Gastroesophageal sphincter (tissue), 4 donors: Measurements from ENCODE around the gene USF1. TPM values are rescaled to one million over a fixed set of nuclear protein-coding genes. Genes with fewer than 3 reads are reported as not detected.
"Not testable (repeated sequence)": the region's sequence is repeated elsewhere in the genome, so short reads cannot be mapped to it uniquely, and the experiment has no call there.

Experiments
- ATAC-seq: fragments of 150-250 bp; one replicate; pipeline ENCODE4 v1.9.1; 2016; ENCODE audit warnings: mild to moderate bottlenecking, moderate library complexity
- H3K27ac ChIP-seq, 4 donors: fragments of 200-600 bp; sonication (generic) in 3 of 4; 1 replicate in 3 of 4; 2 replicates in 1 of 4; pipeline ENCODE4 v1.5.1; 2016 to 2019
- H3K27me3 ChIP-seq: fragments of 200-600 bp; sonication (generic); one replicate; pipeline ENCODE4 v1.5.1; 2019
- H3K36me3 ChIP-seq, 2 donors: fragments of 200-600 bp; sonication (generic); one replicate each; pipeline ENCODE4 v1.5.1; 2019; ENCODE audit warnings: control low read depth in 1 of 2
- H3K4me1 ChIP-seq, 3 donors: fragments of 200-600 bp; sonication (generic); 1 replicate in 2 of 3; 2 replicates in 1 of 3; pipeline ENCODE4 v1.5.1; 2016 to 2019; ENCODE audit warnings: control low read depth in 2 of 3
- H3K4me3 ChIP-seq, 2 donors: fragments of 200-600 bp; sonication (generic); one replicate each; pipeline ENCODE4 v1.5.1; 2019; ENCODE audit warnings: mild to moderate bottlenecking in 1 of 2, moderate library complexity in 1 of 2
- H3K9me3 ChIP-seq, 3 donors: fragments of 200-600 bp; sonication (generic); one replicate each; pipeline ENCODE4 v1.5.1; 2017 to 2019; ENCODE audit warnings: control low read depth in 2 of 3
- EP300 ChIP-seq: sonication (generic); formaldehyde crosslinking; IDR thresholded peaks from one replicate; pipeline ENCODE4 v1.6.1; 2017; ENCODE audit warnings: antibody characterized with exemption, mild to moderate bottlenecking
- POLR2A ChIP-seq, 2 donors: fragments of 450-650 bp; IDR thresholded peaks; one replicate each; pipeline ENCODE4 v1.6.1; 2017; ENCODE audit warnings: antibody characterized with exemption in 2 of 2, mild to moderate bottlenecking in 2 of 2, moderate library complexity in 1 of 2
- POLR2AphosphoS5 ChIP-seq: sonication (generic); formaldehyde crosslinking; IDR thresholded peaks from one replicate; pipeline ENCODE4 v1.6.1; 2017; ENCODE audit warnings: antibody characterized with exemption
- WGBS, 2 donors: methylation state at CpG; one replicate each; pipeline ENCODE4 v1.1.5; 2018; ENCODE audit warnings: low coverage in 1 of 2; 5-methylcytosine and 5-hydroxymethylcytosine counted together
- total RNA-seq, 4 donors: library from RNA; depleted of rRNA; stranded (reverse); fragments of >200 nt; gene quantifications; one replicate each; pipeline ENCODE4 v1.1.0, GENCODE V29; 2016
- TF ChIP-seq, protein P1 (sequence below), 4 experiments: fragments of 200-600 bp in 2 of 4; fragments of 450-650 bp in 2 of 4; sonication (generic) in 1 of 4; IDR thresholded peaks; one replicate each; pipeline ENCODE4 v1.5.1; 2017 to 2019; ENCODE audit warnings: antibody characterized with exemption in 4 of 4, mild to moderate bottlenecking in 2 of 4, moderate library complexity in 2 of 4

The USF1 gene
- total RNA-seq, 4 donors from 2014 or later = 50.9 to 79.4 (median 60.5) TPM

GRCh38 chr1:161066694-161067093 is 20.9 kb upstream of the USF1 start:
- no peak for ATAC-seq
- 58 to 90% methylated on average over 2 to 3 of the region's 3 CpGs for WGBS, 2 donors

GRCh38 chr1:161065681-161066080 is 19.9 kb upstream of the USF1 start:
- H3K4me1 ChIP-seq = not testable (repeated sequence)

More at GRCh38 chr1:161066694-161067093, 20.9 kb upstream of the USF1 start:
- H3K4me1 ChIP-seq = no peaks in the 10 kb centered on the region
- TF ChIP-seq EP300 (no peak), POLR2AphosphoS5 (no peak), POLR2A (IDR thresholded peaks at IDR 0.05) (no peak)
- TF ChIP-seq, protein P1, sequence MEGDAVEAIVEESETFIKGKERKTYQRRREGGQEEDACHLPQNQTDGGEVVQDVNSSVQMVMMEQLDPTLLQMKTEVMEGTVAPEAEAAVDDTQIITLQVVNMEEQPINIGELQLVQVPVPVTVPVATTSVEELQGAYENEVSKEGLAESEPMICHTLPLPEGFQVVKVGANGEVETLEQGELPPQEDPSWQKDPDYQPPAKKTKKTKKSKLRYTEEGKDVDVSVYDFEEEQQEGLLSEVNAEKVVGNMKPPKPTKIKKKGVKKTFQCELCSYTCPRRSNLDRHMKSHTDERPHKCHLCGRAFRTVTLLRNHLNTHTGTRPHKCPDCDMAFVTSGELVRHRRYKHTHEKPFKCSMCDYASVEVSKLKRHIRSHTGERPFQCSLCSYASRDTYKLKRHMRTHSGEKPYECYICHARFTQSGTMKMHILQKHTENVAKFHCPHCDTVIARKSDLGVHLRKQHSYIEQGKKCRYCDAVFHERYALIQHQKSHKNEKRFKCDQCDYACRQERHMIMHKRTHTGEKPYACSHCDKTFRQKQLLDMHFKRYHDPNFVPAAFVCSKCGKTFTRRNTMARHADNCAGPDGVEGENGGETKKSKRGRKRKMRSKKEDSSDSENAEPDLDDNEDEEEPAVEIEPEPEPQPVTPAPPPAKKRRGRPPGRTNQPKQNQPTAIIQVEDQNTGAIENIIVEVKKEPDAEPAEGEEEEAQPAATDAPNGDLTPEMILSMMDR (IDR thresholded peaks at IDR 0.05) = no peak
- H3K27me3 ChIP-seq = peaks cover 31% of the 10 kb centered on the region
- no peak overlapping the region for H3K4me3 ChIP-seq
- no peaks in the 10 kb centered on the region for H3K9me3 ChIP-seq
- no peaks in the 10 kb centered on the region for H3K36me3 ChIP-seq
- no peak overlapping the region for H3K27ac ChIP-seq

GRCh38 chr1:161063936-161064335 is 18.2 kb upstream of the USF1 start:
- H3K4me1 ChIP-seq, H3K27ac ChIP-seq, H3K36me3 ChIP-seq, ATAC-seq, H3K4me3 ChIP-seq, H3K9me3 ChIP-seq: not testable (repeated sequence)
- 52% methylated on average over 3 to 6 of the region's 6 CpGs for WGBS, 2 donors
- peaks cover 38% of the 10 kb centered on the region for H3K27me3 ChIP-seq

More at GRCh38 chr1:161065681-161066080, 19.9 kb upstream of the USF1 start:
- H3K27me3 ChIP-seq = peaks cover 34% of the 10 kb centered on the region
- not testable (repeated sequence) for H3K9me3 ChIP-seq, H3K36me3 ChIP-seq, H3K4me3 ChIP-seq, ATAC-seq, H3K27ac ChIP-seq
- WGBS, 2 donors = 79 to 89% methylated on average over 4 to 5 of the region's 7 CpGs

DNA sequence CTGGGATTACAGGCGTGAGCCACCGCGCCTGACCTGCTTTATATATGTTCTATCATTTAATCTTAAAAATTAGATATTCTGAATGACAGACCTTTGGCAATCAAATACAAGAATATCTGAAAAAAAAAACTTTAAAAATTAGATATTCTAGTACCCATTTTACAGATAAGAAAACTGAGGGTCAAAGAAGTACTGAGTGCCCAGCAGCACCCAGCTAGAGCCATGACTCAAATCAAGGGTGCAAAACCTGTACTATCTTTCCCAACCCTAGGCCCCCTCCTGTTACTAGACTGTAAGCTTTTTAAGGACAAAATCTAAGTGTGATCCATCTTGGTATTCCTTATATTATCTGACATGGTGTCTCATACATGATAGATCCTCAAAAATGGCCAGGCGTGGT is 15.6 kb upstream of the USF1 start:
- WGBS, 2 donors = 95 to 100% methylated on average over 3 of the region's 4 CpGs

GRCh38 chr1:161059293-161059692 is 13.5 kb upstream of the USF1 start:
- 49 to 86% methylated on average over 4 of the region's 6 CpGs for WGBS, 2 donors
- Histone ChIP-seq H3K9me3 (no peaks in the 10 kb centered on the region), H3K27ac (no peak overlapping the region), H3K36me3 (no peaks in the 10 kb centered on the region), H3K27me3 (peaks cover 47% of the 10 kb centered on the region), H3K4me3 (no peak overlapping the region), H3K4me1 (no peaks in the 10 kb centered on the region)
- TF ChIP-seq EP300 (no peak), POLR2A (IDR thresholded peaks at IDR 0.05) (no peak), POLR2AphosphoS5 (no peak)
- TF ChIP-seq, protein P1 (IDR thresholded peaks at IDR 0.05) = no peak
- no peak for ATAC-seq

More for the DNA sequence above, 15.6 kb upstream of the USF1 start:
- H3K4me3 ChIP-seq = no peak overlapping the region
- H3K36me3 ChIP-seq = no peaks in the 10 kb centered on the region
- no peak for ATAC-seq
- H3K4me1 ChIP-seq = no peaks in the 10 kb centered on the region
- no peak overlapping the region for H3K27ac ChIP-seq
- peaks cover 41% of the 10 kb centered on the region for H3K27me3 ChIP-seq
- no peak for TF ChIP-seq EP300
- TF ChIP-seq POLR2A (IDR thresholded peaks at IDR 0.05) = no peak
- TF ChIP-seq, protein P1 (IDR thresholded peaks at IDR 0.05) = no peak
- TF ChIP-seq POLR2AphosphoS5 = no peak
- H3K9me3 ChIP-seq = no peaks in the 10 kb centered on the region

GRCh38 chr1:161054805-161055204 is 9.0 kb upstream of the USF1 start:
- WGBS, 2 donors = 88 to 89% methylated on average over 1 to 4 of the region's 7 CpGs
- no peak for TF ChIP-seq EP300
- no peak for TF ChIP-seq POLR2A (IDR thresholded peaks at IDR 0.05)
- no peak for TF ChIP-seq POLR2AphosphoS5
- TF ChIP-seq, protein P1 (IDR thresholded peaks at IDR 0.05) = no peak
- Histone ChIP-seq H3K27me3 (peaks cover 51% of the 10 kb centered on the region), H3K4me3 (no peak overlapping the region), H3K27ac (no peak overlapping the region), H3K36me3 (peaks cover 0 to 5% of the 10 kb centered on the region in 2 donors), H3K4me1 (no peaks in the 10 kb centered on the region), H3K9me3 (no peaks in the 10 kb centered on the region)
- no peak for ATAC-seq
